Central memory CD4-positive, alpha-beta T cell (primary cell): Measurements from ENCODE around the gene HOXA9.

Experiments
- DNase-seq: peaks from one replicate; pipeline ENCODE4 v3.0.0; 2022

HOXA9 gene

DNA sequence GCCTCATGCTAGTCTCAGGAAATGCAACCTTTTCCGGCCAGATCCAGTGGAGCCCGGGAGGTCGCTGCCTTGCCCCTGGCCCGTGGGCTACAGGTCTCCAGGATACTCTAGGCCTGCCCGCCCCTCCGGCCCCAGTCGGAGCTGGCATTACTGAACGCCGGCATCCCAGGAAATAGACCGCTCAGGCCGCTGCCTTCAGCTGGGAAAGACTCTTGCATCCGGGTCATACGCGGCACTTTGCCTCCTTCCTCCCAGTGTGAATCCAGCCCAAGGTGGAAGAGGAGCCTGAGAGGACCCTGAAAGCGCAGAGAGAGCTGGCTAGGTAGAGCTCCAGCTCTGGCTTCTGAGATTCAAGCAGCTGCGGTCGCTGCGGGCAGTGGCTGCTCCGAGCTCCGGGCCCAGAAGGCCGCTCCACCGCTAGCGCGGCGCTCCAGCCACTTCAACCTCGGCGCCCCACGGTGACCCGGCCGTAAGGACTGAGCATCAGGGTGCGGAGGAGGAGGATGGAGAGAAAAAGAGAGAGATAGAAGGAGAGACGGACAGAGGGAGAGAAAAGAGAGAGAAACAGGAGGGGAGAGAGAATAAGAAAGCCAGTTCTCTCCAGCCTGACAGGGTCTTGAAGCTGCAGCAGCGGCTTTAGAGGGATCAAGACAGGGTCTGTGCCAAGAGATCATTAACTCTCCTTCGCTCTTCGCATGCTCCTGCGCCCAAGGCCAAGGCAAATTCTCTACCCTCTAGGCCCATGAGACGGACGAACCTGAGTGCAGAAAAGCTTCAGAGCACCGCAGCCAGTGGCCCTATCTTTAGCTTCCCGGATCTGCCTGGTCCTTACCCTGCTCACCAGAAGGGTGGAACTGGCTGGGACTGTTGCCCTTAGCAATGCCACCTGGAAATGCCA lies 10.5 kb upstream of the HOXA9 start:
- DNase-seq, result no peak

DNA sequence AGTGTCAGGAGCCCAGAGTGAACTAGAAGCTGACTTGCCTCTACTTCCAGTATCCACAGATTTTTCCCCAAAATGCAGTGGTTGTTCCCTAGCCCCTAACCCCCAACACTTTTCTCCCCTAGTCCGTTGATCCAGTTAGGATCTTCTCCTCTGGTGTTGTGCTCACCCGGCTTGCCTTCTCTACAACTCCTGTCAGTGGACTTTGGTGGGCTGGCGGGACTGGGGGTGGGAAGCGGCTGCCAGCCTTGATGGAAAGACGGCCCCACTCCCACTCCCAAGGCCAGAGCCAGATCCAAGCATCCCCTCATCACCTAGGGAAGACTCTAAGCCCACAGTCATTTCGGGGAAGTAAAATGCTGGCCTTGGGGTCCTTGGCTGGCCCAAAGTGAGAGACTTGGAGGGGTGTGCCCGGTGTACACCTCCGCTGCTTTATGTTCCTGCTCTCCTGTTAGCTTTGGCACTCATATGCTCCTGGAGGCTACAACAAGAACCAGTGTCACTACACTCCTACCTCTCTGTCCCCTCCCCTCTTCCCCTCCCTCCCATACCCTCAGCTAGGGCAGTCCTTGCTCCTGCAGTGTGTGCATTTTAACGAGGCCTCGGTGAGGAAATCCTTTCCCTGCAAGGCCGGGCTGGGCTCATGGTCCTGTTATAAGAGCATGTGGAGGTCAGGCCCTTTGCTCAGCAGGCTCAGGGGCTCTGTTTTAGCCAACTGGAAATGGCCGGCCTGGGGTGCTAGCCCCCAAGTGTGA lies 9.7 kb upstream of the HOXA9 start:
- no peak for DNase-seq

GRCh38 chr7:27173956-27174873 lies 8.9 kb upstream of the HOXA9 start, which contains the start of gene HOXA10:
Gene HOXA10, minus strand, starts transcription at chr7:27174320. Its CDS starts 14 bp downstream, at chr7:27174306.
- no peak for DNase-seq

- no peak for DNase-seq
These were observed 8.2 kb upstream of the HOXA9 start for GRCh38 chr7:27173511-27173955.

GRCh38 chr7:27172823-27173510 lies 7.6 kb upstream of the HOXA9 start:
- no peak for DNase-seq

- no peak for DNase-seq
These were observed 7.0 kb upstream of the HOXA9 start for GRCh38 chr7:27172315-27172774.

GRCh38 chr7:27171637-27172314 lies 6.4 kb upstream of the HOXA9 start:
- no peak for DNase-seq

DNA sequence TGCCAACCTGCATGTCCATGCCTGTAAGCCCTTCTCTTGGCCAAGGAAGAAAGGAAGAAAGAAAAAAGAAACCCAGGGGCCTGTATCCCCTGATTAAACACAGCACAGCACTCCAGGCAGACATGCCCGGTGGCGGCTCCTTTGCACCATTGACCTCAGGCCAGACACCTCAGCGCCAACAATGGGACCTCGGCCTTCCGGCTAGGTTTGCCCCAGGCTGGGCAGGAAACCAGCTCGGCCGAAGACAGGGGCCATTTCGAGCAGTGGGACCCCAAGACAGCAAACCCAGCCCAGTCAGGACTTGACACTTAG lies 5.9 kb upstream of the HOXA9 start:
- no peak for DNase-seq

DNA sequence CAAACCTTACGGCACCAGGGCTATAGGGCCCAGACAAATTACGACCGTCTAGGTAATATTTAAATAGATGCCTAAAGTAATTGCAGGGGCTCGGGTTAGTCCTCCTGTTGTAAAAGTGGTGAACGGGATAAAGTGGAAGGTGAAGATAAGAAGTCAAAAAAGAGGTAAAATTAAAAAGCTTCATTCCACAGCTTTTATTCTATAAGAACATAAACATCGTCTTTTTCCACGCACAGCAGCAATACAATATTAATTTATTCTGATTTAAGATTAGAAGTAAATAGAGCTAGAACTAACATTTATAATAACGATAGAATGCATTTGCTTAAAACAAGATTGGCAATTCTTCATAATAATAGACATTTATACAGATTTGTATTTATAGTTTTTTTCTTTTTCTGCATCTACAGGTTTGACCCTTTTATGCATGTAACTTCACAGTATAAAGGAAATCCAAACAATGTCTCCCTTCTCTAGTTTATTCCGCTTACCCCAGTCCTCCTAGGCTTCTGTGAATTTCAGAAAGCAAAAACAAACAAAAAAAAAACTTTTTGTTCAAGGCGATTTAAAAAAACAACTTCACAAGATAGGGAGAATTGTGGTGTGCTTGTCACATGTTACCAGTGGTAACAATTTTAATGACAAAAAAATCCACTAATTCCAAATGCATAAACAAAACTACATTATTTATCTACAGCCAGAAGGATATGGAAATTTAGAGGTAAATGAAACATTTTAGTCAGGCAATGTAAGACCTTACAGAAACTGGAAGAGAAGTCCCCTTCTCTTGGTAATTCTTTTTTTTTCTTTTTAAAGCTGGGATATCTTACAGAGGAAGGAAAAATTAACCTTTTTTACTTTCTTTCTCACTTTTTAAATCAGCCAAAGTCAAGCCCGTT lies 5.3 kb upstream of the HOXA9 start:
- no peak for DNase-seq

- no peak for DNase-seq
These were observed 4.5 kb upstream of the HOXA9 start for GRCh38 chr7:27169658-27170425.

DNA sequence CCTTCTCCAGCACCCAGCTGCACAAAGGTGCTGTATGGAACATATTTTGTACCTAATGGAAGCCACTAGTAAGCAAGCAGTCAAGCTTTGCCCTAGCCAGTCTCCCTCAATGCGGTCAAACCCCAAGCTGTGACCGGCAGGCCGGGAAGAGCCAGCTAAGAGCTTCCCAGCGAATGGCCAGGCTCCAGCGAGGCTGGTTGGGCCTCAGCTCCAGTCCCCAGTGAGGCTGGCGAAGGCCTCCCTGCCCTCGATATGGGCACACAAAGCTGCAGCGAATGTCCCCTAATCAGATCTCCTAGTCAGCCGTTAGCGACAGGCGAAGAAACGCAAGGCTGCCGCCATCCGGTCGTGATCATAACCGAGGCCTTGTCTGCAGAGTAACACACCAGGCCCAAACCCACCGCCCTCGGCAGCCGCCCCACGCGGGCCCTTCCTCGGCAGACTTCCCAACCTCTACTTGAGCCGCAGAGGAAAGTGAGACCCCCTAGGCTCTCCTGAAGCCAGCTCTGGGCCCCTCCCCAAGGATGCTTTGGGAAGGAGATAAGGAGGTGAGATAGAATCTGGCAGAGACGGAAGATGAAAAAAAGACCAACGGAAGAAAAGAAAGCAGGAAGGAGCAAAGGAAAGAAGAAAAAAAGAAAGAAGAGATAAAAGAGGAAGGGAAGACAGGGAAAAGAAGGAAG lies 3.1 kb upstream of the HOXA9 start:
- DNase-seq, result no peak

- DNase-seq, result no peak
These were observed 2.6 kb upstream of the HOXA9 start for GRCh38 chr7:27167916-27168264.

DNA sequence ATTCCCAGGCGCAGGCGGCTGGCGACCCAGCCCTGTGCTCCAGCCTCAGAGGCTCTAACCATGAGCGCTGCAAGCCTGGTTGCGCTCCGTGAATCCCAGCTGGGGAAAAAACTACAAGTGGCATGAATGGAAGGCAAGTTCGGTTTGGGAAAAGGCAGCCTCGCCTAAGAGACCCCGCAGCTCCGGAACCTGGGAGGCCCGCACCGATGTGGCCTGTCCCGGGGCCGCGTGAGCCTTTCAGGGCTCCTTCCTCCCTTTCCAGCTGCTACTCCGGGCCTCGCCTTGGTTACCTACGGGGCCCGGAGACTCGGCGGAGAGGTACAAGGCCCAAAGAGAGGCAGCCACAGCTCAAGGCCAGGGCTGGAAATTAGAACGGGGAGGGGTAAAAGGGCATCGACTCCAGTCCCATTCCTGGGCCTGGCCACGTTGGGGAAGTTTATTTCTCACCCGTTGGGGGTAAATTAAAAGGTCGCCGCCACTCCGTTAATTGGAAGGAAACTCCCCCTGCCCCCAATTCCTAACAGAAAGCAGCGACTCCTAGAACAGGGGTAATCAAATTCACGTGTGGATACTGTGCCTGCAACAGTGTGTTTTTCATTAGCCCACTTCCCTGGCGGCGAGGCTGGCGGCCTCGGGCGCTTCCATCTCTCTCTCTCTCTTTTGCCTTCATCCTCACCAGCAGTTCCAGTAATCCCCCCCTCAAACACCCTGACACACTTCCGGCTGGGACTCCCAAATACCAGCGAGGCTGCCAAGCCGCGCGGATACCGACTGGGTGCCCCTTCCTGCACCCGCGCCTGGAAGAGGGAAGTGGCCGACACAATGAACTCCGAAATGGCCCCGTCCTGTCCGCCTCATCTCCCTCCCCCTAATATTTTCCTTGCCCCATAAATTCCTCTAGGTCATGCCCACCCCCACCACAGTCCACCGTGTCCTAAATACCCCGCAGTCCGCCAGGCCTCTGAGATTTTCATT lies 1.5 kb upstream of the HOXA9 start:
- DNase-seq, result no peak

GRCh38 chr7:27165996-27166530 lies 726 bp upstream of the HOXA9 start:
- no peak for DNase-seq

DNA sequence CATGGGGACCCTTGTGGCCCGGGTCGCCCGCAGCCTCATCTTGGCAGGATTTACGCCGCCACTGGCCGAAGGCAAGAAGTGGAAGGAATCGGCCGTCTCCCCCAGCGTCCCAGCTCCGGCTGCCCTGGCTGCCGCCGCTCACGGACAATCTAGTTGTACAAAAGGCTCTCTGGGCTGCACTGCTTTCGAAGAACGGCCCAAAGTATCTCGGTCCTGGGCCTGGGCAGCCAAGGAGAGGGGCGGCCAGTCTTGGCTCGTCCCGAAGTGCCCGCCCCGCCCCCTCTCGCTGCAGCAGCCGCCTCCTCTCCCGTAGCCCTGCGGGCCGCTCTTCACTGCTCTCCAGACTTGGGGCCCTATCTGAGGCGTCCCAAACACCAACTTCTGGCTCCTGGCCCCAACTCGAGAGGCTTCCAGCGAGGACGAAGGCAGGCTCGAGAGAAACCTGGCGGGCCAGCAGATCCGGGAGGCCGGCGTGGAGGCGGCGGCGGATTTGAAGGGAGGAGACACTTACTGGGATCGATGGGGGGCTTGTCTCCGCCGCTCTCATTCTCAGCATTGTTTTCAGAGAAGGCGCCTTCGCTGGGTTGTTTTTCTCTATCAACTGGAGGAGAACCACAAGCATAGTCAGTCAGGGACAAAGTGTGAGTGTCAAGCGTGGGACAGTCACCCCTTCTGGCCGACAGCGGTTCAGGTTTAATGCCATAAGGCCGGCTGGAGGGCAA lies 809 bp downstream of the HOXA9 start:
- no peak for DNase-seq

DNA sequence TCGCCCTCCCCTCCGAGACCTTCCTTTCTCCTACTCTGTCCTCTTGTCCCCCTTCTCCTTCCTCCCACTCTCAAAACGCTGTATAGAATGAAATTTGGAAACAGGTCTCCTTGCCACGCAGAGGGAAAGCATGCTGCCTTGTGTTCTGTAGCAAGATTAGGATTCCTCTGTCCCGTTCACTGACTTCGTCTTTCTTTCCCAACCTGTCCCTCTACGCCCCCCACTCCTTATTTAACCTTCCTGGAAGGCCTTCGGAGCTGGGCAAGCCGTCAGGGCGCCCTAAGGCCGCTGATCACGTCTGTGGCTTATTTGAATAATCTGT lies 1.3 kb downstream of the HOXA9 start:
- DNase-seq, result no peak
